Measurements from ENCODE around the gene EDIL3.

The EDIL3 gene

GRCh38 chr5:84085387-84086041 is 299.2 kb downstream of the EDIL3 start:
- TF ChIP-seq CTCF (IDR thresholded peaks at IDR 0.05; ENCODE audit: extremely low read depth, missing control alignments) = no peak
- DNase-seq (ENCODE audit: low spot score) = no peak

GRCh38 chr5:84080908-84081307 is 303.8 kb downstream of the EDIL3 start:
- no peak for TF ChIP-seq CTCF (IDR thresholded peaks at IDR 0.05; ENCODE audit: extremely low read depth, missing control alignments)

GRCh38 chr5:84072339-84072738 is 312.3 kb downstream of the EDIL3 start:
- no peak for TF ChIP-seq CTCF (IDR thresholded peaks at IDR 0.05; ENCODE audit: extremely low read depth, missing control alignments)
- no peak for DNase-seq (ENCODE audit: low spot score)

More at GRCh38 chr5:84080908-84081307, 303.8 kb downstream of the EDIL3 start:
- no peak for DNase-seq (ENCODE audit: low spot score)

GRCh38 chr5:84069608-84070179 is 315.0 kb downstream of the EDIL3 start:
- DNase-seq (ENCODE audit: low spot score) = no peak
- TF ChIP-seq CTCF (IDR thresholded peaks at IDR 0.05; ENCODE audit: extremely low read depth, missing control alignments) = no peak

GRCh38 chr5:84063041-84063440 is 321.6 kb downstream of the EDIL3 start:
- no peak for TF ChIP-seq CTCF (IDR thresholded peaks at IDR 0.05; ENCODE audit: extremely low read depth, missing control alignments)
- no peak for DNase-seq (ENCODE audit: low spot score)

- TF ChIP-seq CTCF (IDR thresholded peaks at IDR 0.05; ENCODE audit: extremely low read depth, missing control alignments) = no peak
- DNase-seq (ENCODE audit: low spot score) = no peak
These were observed 325.0 kb downstream of the EDIL3 start for GRCh38 chr5:84059672-84060071.

GRCh38 chr5:84058561-84058960 is 326.1 kb downstream of the EDIL3 start:
- DNase-seq (ENCODE audit: low spot score) = no peak
- no peak for TF ChIP-seq CTCF (IDR thresholded peaks at IDR 0.05; ENCODE audit: extremely low read depth, missing control alignments)

Data from GM20000 (cell line).